ENCODE results near the gene PDF.
"Not testable (repeated sequence)": the region's sequence is repeated elsewhere in the genome, so short reads cannot be mapped to it uniquely, and the experiment has no call there.

Gene PDF

GRCh38 chr16:69316595-69317034 lies 13.8 kb downstream of the PDF start:
- DNase-seq (ENCODE audit: low read depth) = no peak

- DNase-seq (ENCODE audit: low read depth) = no peak
These were observed 14.7 kb downstream of the PDF start for GRCh38 chr16:69315486-69316311.

GRCh38 chr16:69314534-69314933 lies 15.9 kb downstream of the PDF start:
- DNase-seq (ENCODE audit: low read depth) = no peak

- no peak for DNase-seq (ENCODE audit: low read depth)
These were observed 16.9 kb downstream of the PDF start for GRCh38 chr16:69313469-69313868.

GRCh38 chr16:69311533-69312387 lies 18.6 kb downstream of the PDF start:
- no peak for DNase-seq (ENCODE audit: low read depth)

DNA sequence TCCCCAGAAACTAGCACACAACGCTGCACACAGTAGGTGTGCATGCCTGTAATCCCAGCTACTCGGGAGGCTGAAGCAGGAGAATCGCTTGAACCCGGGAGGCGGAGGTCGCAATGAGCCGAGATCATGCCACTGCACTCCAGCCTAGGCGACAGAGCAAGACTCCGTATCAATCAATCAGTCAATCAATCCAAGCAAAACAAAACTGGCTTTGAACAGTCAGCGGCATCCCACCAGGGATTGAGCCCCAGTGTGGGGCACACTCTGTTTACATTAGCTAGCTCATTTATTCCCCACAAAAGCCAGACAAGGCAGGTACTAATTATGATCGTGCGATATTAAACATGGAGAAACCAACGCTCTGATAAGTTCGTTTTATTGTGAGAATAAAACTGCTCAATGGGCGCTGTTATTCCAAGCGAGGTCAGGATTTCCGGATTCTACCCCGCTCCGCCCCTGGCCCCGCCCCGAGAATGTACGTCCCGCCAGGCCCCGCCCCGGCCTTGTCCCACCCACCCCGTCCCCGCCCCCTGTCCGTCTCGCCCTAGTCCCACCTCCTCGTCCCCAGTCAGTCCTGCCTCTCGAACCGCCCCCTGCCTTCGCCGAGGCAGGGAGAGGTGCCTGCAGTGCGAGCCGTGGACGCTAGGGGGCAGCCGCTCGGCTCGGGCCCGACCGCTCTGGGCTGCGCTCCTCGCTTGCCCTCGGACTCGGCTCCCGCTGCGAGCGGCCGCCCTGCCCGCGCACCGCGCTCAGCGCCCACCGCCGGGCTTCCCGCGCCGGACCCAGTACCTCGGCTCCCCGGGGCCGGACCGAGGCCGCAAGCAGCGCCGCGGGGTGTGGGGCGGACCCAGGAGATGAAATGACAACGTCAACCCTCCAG lies 19.5 kb downstream of the PDF start, which contains the start of gene VPS4A:
Gene VPS4A (plus strand): TSS at position 698 of the 880 bp plus-strand sequence. CDS start 162 bp downstream, at position 860.
- DNase-seq (ENCODE audit: low read depth) = peak; percentile 96

DNA sequence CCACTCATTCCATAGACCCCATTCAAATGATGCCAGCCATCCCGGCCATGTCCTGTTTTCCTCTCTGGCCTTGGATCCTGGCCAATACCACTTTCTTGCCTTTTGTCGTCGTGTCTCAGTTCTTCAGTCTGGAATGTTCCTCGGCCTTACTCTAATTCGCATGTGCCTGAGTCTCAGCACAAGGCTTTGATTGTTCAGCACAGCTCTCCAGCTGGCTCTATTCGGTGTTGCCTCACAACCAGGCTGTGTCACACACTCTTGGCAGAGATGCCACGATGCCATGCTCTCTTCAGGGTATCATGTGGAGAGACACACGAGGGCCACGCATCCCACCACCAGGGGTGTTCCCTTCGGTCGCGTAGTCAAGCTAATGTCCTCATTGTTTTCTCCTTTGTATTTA lies 21.1 kb downstream of the PDF start:
- no peak for DNase-seq (ENCODE audit: low read depth)

DNA sequence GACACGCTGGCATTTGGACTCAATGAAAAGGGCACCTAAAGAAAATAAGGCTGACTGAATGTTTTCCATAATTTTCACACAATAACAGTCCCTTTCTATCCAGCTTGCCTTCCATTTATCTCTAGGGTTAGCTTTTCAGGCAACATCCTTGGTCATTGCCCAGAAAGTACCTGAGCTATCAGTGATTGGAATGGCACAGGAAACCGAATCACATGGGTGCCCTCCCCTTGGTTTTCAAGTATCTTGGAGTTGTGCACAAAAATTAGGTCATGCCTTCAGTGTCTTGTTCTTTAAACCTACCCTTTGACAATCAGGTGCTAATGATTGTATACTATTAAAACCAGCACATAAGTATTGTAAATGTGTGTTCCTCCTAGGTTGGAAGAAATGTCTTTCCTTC lies 22.5 kb downstream of the PDF start:
- DNase-seq (ENCODE audit: low read depth) = no peak

GRCh38 chr16:69307091-69307490 lies 23.3 kb downstream of the PDF start:
- no peak for DNase-seq (ENCODE audit: low read depth)

DNA sequence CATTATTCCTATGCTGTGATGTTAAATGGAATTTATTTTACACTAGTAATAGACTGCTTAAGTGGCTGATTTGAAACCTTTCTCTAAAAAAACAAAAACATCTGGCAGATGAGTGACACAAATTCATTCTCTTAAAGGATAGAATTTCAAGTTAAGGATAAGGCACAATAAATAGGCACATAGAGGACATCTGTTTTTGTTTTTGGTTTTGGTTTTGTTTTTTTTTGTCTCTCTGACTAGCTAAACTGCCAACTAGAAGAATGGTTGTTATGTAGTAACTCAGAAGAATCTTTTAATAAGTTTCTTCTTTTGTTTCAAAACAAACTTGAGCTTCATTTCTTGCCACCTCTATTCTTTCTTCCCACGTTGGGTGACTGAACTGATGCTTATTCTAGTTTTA lies 24.4 kb downstream of the PDF start:
- no peak for DNase-seq (ENCODE audit: low read depth)

GRCh38 chr16:69302301-69302700 lies 28.1 kb downstream of the PDF start:
- DNase-seq (ENCODE audit: low read depth) = no peak

DNA sequence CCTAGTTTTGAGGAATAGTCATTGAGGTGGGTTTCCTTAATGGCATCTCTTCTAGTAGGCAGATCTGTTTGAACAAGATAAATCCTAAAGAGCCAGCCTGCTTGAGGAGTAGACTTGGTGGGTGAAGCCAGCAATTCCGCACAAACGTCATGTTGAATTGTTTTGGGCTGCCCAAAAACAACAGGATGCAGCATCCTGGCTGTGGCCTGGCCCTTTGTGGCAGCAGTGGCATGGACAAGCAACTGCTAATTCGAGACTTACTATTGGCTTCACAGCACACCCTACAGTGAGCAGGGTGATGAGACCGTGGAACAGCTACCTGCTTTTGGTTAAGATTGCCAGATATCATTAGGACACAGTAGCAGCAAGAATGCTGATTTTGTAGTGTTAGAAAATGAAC lies 28.5 kb downstream of the PDF start:
- DNase-seq (ENCODE audit: low read depth) = no peak

DNA sequence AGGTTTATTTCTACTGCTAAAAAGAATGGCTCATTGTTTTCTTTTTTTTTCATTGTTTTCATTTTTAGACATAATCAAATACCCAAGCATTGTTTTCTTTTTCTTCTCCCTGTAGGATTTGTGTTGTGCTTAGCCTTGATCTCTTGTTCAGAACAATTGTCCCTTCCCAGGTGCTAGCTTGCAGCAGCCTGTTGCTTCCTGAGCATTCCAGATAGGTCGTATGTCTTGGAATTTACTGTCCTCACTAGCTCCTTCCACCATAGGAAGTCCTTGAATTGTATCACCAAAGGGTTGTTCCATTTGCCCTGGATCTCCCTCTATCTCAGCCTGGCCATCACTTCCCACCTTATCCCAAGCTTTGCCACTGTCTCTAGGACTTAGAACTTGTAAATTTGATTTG lies 29.2 kb downstream of the PDF start:
- DNase-seq (ENCODE audit: low read depth) = no peak

DNA sequence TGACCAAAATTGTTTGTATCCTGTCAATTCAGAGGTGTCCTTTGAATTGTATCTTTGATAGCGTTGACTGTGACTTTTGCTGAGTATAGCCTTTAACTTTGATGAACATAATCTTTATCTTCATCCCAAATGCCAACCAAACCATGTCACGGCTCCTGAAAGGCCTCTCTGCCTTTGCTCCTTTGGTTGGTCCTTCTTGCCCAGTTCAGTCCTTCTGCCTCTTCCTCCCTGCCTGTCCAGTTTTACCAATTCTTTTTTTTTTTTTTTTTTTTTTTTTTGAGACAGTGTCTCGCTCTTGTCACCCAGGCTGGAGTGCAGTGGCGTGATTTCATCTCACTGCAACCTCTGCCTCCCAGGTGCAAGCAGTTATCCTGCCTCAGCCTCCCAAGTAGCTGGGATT lies 32.1 kb downstream of the PDF start:
- no peak for DNase-seq (ENCODE audit: low read depth)

- DNase-seq (ENCODE audit: low read depth) = not testable (repeated sequence)
These were observed 33.6 kb downstream of the PDF start for GRCh38 chr16:69296771-69297170.

- no peak for DNase-seq (ENCODE audit: low read depth)
These were observed 36.3 kb downstream of the PDF start for GRCh38 chr16:69294051-69294450.

GRCh38 chr16:69293401-69293800 lies 37.0 kb downstream of the PDF start:
- no peak for DNase-seq (ENCODE audit: low read depth)

- DNase-seq (ENCODE audit: low read depth) = not testable (repeated sequence)
These were observed 38.7 kb downstream of the PDF start for GRCh38 chr16:69291657-69292056.

DNA sequence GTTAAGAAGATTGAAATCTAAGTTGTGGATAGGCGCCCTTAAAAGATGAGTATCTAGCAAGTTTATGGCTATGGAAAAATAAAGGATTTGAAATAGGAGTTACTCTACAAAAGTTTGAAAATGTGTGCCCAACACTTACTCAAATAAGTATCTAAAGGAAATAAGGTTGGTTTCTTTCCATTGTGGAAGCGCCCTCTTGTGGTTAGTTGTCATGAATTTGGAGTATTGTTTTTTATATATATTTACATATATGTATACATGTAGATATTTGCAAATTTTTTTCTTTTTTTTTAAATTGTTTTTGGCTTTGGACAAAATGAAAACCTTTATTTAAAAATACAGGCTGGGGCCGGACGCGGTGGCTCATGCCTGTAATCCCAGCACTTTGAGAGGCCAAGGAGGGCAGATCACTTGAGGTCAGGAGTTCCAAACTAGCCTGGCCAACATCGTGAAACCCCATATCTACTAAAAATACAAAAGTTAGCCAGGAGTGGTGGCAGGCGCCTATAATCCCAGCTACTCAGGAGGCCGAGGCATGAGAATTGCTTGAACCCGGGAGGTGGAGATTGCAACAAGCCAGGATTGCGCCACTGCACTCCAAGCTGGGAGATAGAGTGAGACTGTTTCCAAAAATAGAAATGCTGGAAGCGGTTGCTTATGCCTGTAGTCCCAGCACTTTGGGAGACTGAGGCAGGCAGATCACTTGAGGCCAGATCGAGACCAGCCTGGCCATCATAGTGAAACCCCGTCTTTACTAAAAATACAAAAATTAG lies 43.3 kb downstream of the PDF start:
- no peak for DNase-seq (ENCODE audit: low read depth)

- no peak for DNase-seq (ENCODE audit: low read depth)
These were observed 45.1 kb downstream of the PDF start for GRCh38 chr16:69285240-69285639.

DNA sequence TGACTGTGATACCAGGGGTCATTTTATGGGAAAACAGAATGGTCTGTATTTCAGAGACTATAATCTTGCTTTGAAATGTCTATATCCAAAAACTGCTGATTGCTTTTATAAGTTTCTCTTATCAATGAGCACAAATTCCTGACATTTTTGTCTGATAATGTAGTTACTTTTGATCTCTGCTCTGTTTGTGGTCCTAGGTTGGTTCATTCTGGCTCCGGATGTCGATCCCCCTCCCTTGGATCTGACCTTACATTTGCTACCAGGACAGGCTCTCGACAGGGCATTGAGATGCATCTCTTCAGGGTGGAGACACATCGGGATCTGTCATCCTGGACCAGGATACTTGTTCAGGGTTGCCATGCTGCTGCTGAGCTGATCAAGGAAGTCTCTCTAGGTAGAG lies 46.5 kb downstream of the PDF start:
- DNase-seq (ENCODE audit: low read depth) = no peak

Measured in stimulated activated CD8-positive, alpha-beta memory T cell treated with anti-CD3 and anti-CD28 coated beads, Interleukin-7, amount 100 ng/mL, for 24 hours (primary cell).